D341Med (cell line): ENCODE data around the gene ABCA2.
A peak's percentile ranks its signal among the peaks of the same experiment; 100 is the strongest.

Source experiments
- DNase-seq: peaks from one replicate; pipeline ENCODE4 v3.0.0; 2012; ENCODE audit warnings: low spot score

Gene ABCA2

GRCh38 chr9:136997371-136997770 lies 30.7 kb downstream of the ABCA2 start:
- no peak for DNase-seq

- DNase-seq = no peak
These were observed 31.4 kb downstream of the ABCA2 start, which contains the start of gene CLIC3 for GRCh38 chr9:136996361-136997292. Gene CLIC3 (minus strand): TSS chr9:136996568. CDS start chr9:136996543, 25 bp downstream.

DNA sequence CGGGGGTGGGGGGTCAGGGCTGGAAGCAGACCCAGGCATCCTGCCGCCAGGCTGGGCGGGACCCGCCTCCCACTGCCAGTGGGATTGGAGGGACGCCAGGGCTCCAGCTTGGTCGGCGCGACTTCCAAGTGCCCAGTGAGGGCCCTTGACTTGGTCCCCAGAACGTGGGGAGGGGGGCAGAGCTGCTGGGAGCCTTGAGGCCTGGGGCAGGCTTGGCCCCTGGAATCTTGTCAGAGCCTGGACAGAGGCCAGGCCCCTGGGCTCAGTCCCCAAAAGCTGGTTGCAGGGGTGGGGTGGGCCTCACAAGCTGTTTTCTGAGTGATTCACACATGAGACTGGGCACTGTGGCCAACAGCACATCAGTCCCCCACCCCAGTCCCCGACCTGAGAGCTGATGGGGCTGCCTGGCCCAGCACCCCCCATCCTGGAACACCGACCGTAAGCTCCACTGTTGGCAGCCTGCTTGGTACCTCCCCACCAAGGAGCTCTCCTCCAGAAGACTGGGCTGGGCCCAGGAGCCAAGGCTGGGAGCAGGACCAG lies 32.2 kb downstream of the ABCA2 start:
- DNase-seq = no peak

DNA sequence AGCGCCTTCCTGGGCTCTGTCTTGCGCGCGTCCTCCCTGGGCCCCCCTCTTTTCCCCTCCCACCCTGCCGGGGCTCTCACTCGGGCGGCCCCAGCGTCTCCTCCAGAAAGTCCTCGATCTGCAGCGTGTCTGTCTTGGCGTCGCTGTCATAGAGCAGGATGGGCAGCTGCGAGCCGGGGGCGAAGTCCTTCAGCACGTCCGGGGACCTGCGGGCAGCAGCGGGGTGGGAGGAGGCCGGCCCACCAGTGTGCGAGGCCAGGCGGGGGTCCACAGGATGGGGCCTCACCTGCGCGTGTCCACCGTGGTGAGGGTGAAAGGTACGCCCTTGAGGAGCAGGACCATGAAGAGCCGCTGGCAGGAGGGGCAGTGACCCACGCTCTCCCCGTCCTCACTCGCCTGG lies 32.7 kb downstream of the ABCA2 start:
- DNase-seq = no peak

- DNase-seq = no peak
These were observed 33.2 kb downstream of the ABCA2 start for GRCh38 chr9:136994888-136995230.

DNA sequence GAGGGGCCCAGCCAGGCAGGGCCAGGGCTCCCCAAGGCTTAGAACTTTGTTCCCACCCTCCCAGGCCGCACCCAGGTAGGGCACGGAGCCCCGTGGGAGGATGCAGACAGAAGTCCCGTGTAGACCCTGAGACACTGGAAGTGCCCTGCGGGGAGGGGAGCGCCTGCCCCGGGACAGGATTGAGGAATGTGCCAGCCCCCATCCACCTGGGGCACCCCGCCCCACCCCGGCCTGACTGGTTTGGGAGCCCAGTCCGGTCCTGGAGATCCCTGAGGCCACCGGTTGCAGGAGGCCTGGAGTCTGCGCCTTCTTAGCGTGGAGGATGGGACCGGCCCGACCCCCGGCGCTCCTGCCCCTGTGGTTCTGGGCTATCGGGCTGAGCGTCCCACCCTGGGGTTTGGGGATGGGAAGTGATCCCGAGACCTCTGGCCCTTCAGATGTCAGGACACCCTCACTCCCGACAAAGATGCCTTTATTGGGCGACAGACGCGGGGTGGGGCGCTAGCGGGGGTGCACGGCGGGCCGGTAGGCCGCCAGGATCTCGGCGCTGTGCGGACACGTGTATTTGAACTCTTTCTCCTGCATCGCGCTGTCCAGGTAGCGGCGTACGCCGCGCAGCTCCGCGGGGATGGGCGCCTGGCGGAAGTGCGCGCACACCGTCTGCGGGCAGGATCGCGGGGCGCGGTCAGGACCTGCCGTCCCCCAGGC lies 33.7 kb downstream of the ABCA2 start:
- DNase-seq = no peak

DNA sequence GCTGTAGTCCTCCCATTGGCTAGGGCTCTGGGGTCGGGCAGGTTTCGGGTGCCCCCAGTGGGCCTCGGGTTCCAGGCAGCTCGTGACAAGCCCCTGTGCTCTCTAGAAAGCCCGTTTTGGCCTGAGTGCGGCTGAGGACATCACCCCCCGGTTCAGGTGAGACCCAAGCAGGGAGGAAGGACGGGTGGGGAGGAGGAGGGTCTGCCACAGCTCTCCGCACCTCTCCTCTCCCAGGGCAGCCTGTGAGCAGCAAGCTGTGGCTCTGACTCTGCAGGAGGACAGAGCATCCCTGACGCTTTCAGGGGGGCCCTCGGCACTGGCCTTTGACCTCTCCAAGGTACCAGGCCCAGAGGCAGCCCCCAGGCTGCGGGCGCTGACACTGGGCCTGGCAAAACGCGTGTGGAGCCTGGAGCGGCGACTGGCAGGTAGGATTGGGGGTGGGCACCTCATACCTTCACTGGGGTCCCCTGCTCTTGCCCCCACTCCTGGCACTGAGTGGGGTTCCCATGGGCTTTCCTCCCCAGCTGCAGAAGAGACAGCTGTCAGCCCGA lies 35.1 kb downstream of the ABCA2 start:
- no peak for DNase-seq

DNA sequence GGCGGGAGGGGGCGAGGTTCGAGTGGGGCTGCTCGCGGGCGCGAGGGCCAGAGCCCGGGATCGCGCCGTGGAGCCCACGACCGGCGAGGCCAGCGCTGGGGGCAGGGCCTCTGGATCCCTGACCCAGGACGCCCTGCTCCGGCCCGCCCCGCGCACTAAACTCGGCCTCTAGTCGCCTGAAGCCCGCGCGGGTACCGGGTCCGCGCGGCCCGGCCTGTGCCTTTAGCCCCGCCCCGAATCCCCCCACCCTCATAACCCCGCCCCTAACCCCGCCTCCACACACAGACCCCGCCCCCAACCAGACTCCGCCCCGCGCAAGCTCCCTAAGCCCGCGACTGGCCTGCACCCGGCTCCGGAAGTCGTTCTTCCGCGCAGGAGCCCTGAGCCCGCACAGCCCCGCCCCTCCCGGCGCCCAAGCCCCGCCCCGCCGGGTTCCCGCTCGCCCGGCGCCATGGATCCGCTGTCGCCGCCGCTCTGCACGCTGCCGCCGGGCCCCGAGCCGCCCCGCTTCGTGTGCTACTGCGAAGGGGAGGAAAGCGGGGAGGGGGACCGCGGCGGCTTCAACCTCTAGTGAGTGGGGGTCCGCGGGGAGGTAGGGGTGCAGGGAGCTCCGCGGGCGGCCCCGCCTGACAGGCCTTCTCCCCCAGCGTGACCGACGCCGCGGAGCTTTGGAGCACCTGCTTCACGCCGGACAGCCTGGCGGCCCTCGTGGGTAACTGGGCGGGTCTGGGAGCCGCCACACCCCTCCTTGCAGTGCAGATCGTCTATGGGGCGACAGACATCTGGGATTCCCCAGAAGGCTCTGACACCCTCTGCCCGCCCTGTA lies 35.8 kb downstream of the ABCA2 start, which contains the start of gene PAXX:
PAXX (plus strand) TSS at position 430 of the 826 bp plus-strand sequence; CDS start at position 452, 22 bp downstream.
- peak; percentile 99 for DNase-seq

DNA sequence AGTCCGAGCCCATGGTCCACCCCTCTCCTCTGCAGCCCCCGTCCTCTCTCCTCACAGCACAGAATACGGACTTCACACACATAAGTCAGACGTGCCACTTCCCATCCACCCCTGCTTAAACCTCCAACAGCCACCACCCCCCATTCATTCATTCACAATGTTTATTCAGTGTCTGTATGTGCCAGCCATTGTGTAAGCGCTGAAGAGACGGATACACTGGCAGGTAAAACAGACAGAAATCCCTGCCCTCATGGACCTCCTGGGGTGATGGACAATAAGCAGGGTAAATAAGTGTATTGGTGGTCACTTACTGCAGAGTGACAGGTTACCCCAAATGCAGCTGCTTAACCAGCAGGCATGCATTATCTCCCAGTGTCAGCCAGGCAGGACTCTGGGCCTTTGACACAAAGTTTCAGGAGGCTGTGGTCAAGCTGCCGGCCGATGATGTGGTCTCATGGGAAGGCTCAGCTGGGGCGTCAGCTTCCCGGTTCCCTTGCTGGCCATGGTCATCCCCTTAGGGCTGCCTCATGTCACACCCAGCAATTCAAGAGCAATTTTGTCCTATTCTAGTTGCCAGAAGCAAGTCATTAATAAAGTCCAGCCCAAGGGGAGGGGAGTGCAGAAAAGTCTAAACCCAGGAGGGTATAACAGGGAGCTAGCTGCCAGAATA lies 37.7 kb downstream of the ABCA2 start:
- no peak for DNase-seq

DNA sequence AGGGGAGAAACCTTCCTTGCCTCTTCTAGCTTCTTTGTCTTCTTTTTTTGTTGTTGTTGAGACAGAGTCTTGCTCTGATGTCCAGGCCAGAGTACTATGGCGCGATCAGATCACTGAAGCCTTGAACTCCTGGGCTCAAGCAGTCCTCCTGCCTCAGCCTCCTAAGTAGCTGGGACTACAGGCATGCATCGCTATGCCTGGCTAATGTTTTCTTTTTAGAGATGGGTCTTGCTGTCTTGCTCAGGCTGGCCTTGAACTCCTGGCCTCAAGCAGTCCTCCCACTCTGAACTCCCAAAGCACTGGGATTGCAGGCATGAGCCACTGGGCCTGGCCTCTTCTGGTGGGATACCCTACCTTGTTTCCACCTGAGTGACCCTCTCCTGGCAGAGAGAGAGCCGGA lies 39.2 kb downstream of the ABCA2 start:
- no peak for DNase-seq

DNA sequence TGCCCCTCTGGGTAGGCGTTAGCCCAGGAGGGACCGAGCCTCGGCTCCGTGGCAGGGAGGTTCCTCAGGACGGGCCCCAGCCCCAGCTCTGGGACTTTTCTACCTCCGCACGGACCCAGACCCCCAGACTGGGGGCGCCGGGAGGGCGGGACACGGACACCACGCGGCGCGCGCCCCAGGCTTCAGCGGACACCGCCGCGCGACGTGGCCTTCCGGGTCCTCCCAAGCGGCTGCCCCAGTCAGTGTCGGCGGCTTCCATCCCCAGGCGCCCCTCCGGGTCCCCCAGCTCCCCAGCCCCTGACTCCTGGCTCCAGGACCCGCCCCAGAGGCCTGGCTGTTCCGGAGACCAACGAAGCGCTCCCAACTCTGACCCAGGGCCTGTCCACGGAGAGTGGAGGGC lies 42.2 kb downstream of the ABCA2 start:
- DNase-seq = no peak

GRCh38 chr9:136985027-136985602 lies 42.9 kb downstream of the ABCA2 start:
- DNase-seq = no peak

DNA sequence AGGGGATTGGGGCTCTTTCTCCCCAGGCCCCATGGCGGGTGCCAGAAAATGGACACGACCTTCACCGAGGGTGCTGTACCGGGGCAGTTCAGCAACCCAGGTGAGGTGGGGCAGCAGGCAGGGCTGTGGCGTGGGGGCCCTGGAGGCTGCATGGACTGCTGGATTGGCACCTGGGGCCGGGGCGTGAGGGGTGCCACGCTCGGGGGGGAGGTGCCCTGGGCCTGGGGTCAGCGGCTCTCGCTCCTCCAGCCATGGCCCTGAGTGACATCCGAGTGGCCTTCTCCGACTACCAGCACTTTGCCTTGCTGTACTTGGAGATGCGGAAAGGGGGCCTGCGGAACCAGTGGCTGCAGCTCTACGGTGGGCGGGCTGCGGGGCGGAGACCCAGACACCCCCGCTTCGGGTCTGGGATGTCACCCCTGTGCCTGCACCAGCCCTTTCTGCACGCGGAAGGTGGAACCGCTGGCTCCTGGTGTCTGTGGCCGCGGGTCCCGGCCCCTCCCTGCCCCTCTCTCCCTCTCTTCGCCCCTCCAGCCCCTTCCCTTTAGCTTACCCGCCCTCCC lies 43.5 kb downstream of the ABCA2 start:
- DNase-seq = no peak

DNA sequence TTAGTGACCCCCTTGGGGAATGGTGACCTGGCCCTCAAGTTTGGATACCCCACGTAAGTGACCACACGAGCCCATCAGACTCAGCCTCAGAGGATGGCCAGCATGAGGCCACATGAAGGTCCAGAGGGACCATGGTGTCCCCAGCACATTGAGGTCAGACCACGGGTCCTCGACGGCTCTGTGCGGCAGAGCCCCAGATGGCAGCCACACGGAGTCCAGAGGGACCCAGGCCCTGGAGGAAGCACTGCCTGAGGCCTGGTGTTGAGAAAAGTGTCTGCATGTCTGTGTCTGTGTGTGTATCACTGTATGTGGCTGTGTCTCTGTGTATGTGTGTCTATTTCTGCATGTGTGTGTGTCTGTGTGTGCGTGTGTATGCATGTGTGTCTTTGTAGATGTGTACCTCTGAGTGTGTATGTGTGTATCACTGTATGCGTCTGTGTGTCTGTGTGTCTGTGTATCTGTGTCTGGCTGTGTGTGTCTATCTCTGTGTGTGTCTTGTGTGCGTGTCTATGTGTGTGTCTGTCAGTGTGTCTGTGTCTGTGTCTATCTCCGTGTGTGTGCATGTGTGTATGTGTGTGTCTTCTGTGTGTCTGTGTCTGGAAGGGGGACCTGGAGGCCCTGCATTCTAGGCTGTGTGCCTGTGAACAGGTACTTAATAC lies 44.3 kb downstream of the ABCA2 start:
- DNase-seq = no peak

DNA sequence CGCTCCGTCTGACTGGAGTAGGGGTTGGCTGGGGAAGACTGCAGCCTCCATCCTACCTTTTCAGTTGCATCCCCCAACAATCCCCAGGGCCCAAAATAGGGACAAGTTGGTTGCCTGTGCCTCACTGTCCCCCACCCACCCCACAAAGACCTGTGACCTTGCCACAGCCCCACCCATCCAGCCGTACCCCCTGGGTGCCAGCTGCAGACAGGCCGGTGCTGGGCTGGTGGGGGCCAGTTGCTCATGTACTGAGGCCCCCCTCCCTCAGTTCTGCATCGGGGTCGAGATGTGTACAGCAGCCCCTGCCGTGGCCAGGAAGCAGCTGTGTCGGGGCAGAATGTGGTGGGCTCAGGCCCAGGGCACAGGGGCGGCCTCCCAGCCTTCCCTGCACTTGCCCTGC lies 44.9 kb downstream of the ABCA2 start:
- DNase-seq = no peak

GRCh38 chr9:136982232-136983051 lies 45.6 kb downstream of the ABCA2 start, which contains the start of gene LCNL1:
Gene LCNL1 (plus strand): TSS chr9:136982993. CDS start chr9:136983587, 594 bp downstream.
- DNase-seq = no peak

DNA sequence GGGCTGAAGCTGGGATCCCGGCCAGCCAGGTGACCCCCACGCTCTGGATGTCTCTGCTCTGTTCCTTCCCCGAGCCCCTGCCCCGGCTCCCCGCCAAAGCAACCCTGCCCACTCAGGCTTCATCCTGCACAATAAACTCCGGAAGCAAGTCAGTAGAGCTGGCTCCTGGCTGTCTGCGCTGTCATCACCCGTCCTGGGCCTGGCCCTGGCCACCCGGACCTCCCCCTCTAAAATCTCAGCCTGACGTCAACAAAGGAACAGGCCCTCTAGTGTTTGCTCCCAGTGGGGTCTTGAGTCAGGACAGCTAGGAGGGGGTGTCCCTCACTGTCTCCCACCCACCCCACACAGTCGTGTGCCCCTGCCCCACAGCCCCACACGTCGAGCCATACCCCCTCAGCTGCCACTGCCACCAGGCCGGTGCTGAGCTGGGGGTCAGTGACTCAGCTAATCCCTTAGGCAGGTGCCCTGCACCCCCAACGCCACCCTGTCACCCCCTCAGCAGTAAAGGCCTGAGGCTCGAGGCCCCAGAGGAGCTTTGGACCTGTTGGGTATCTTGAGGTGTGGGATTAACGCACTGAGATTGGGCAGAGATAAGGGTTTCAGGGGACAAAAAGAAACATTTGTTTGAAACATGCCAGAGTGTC lies 46.3 kb downstream of the ABCA2 start:
- DNase-seq = no peak
